GM10248 (cell line): ENCODE data around the gene KRT15.

Experiments
- CTCF ChIA-PET: fragments of 300-600 bp; sonication (Branson Sonifier 250); formaldehyde crosslinking; extraction: SDS; loops from one replicate; lab custom pipeline; 2021; ENCODE audit warnings: antibody characterized with exemption; lab: Yijun Ruan, JAX
- POLR2A ChIA-PET: fragments of 350-650 bp; sonication (Branson Sonifier 250); formaldehyde crosslinking; extraction: SDS; loops from one replicate; lab custom pipeline; 2020; ENCODE audit warnings: antibody characterized with exemption; lab: Yijun Ruan, JAX
- DNase-seq: peaks from one replicate; pipeline ENCODE4 v3.0.0; 2012; ENCODE audit errors: extremely low spot score
- CTCF ChIP-seq: IDR thresholded peaks from 2 replicates; pipeline ENCODE4 v1.5.1; 2012; ENCODE audit warnings: mild to moderate bottlenecking, low read depth; ENCODE audit errors: extremely low read depth, missing control alignments, control extremely low read depth

The KRT15 gene

GRCh38 chr17:41463746-41464145, 54.9 kb downstream of the KRT15 start:
- CTCF ChIA-PET: interaction anchor here (0.8 to 1.5 kb wide), 3 partner anchors 11 to 16 kb away, joined by 3 to 5 read pairs (median 3); no protein-coding TSS in a partner anchor

More at GRCh38 chr17:41463746-41464145, 54.9 kb downstream of the KRT15 start:
- TF ChIP-seq CTCF: no peak
- POLR2A ChIA-PET: no interaction called here
- no peak for DNase-seq
